Sigmoid colon (tissue), 7 donors: ENCODE data around the gene TRAF3. TPM values are rescaled to one million over a fixed set of nuclear protein-coding genes. Genes with fewer than 3 reads are reported as not detected.

ENCODE experiments used
- DNase-seq: peaks from one replicate; pipeline ENCODE4 v3.0.0-alpha.2; 2019
- H3K27ac ChIP-seq, 4 donors: fragments of 200-600 bp; sonication (generic); one replicate each; pipeline ENCODE4 v1.5.1; 2016 to 2019; ENCODE audit warnings: mild to moderate bottlenecking in 1 of 4
- H3K27me3 ChIP-seq, 3 donors: fragments of 200-600 bp; sonication (generic); one replicate each; pipeline ENCODE4 v1.5.1; 2019; ENCODE audit warnings: mild to moderate bottlenecking in 1 of 3
- H3K36me3 ChIP-seq, 4 donors: fragments of 200-600 bp; sonication (generic); one replicate each; pipeline ENCODE4 v1.5.1; 2016 to 2019
- H3K4me1 ChIP-seq, 4 donors: fragments of 200-600 bp; sonication (generic); one replicate each; pipeline ENCODE4 v1.5.1; 2017 to 2019
- H3K4me3 ChIP-seq, 4 donors: fragments of 200-600 bp; sonication (generic); one replicate each; pipeline ENCODE4 v1.5.1; 2017 to 2019; ENCODE audit warnings: mild to moderate bottlenecking in 2 of 4, moderate library complexity in 1 of 4
- H3K9me3 ChIP-seq, 4 donors: fragments of 200-600 bp in 3 of 4; sonication (generic) in 3 of 4; one replicate each; pipeline versions ENCODE4 v1.5.1 to v1.6.1; 2013 to 2019
- CTCF ChIP-seq, 4 experiments: fragments of 450-650 bp in 3 of 4; fragments of 200-600 bp in 1 of 4; IDR thresholded peaks; one replicate each; pipeline ENCODE4 v1.5.1; 2016 to 2019; ENCODE audit warnings: antibody characterized with exemption in 4 of 4, mild to moderate bottlenecking in 3 of 4, moderate library complexity in 2 of 4
- EP300 ChIP-seq, 4 donors: sonication (generic); formaldehyde crosslinking; IDR thresholded peaks; one replicate each; pipeline ENCODE4 v1.6.1; 2017; ENCODE audit warnings: antibody characterized with exemption in 4 of 4
- POLR2A ChIP-seq, 2 donors: fragments of 450-650 bp; IDR thresholded peaks; one replicate each; pipeline ENCODE4 v1.6.1; 2016; ENCODE audit warnings: antibody characterized with exemption in 2 of 2, mild to moderate bottlenecking in 2 of 2, moderate library complexity in 2 of 2
- POLR2AphosphoS5 ChIP-seq, 4 donors: sonication (generic); formaldehyde crosslinking; IDR thresholded peaks; one replicate each; pipeline ENCODE4 v1.6.1; 2017; ENCODE audit warnings: antibody characterized with exemption in 4 of 4
- WGBS, 2 donors: extraction: QIAGEN DNeasy Blood & Tissue Kit; methylation state at CpG; one replicate each; pipeline ENCODE4 v1.1.7; 2013; 5-methylcytosine and 5-hydroxymethylcytosine counted together
- intact Hi-C: fragments of 100-400 bp; cut with DNase I; formaldehyde crosslinking; loops from one replicate; pipeline ENCODE4 v1.15.1; 2023
- polyA plus RNA-seq, 3 donors: library from polyadenylated mRNA; stranded (reverse); fragments of 200-250 nt; gene quantifications; one replicate each; pipeline ENCODE4 v1.2.3, GENCODE V29; 2013
- total RNA-seq, 4 donors: library from RNA; depleted of rRNA; stranded (reverse); fragments of >200 nt; gene quantifications; one replicate each; pipeline ENCODE4 v1.1.0, GENCODE V29; 2016
- donor health status: healthy with polysubstance abuse.
- donor health status: Bipolar disorder and iron deficiency.
- donor health status: healthy.

The TRAF3 gene
- total and polyA plus RNA-seq, 7 donors, result 9.5 to 18.6 (median 12.3) TPM

GRCh38 chr14:102947321-102948103 is 170.3 kb downstream of the TRAF3 start:
- 79 to 91% methylated on average over 27 of the region's 27 CpGs for WGBS, 2 donors
- TF ChIP-seq EP300 (IDR thresholded peaks at IDR 0.05), result no peak
- TF ChIP-seq CTCF (IDR thresholded peaks at IDR 0.05), result no peak
- TF ChIP-seq POLR2A (IDR thresholded peaks at IDR 0.05), result no peak
- no peak for TF ChIP-seq POLR2AphosphoS5 (IDR thresholded peaks at IDR 0.05)
- Histone ChIP-seq H3K4me3 (no peak overlapping the region), H3K4me1 (peaks cover 0 to 20% (median 12%) of the 10 kb centered on the region in 4 donors), H3K9me3 (no peaks in the 10 kb centered on the region), H3K27ac (no peak overlapping the region), H3K36me3 (peaks cover 52 to 94% (median 68%) of the 10 kb centered on the region in 4 donors), H3K27me3 (no peaks in the 10 kb centered on the region)
- intact Hi-C loops, result no loop called here
- no peak for DNase-seq

- no peaks in the 10 kb centered on the region for H3K9me3 ChIP-seq
- peaks cover 0 to 20% (median 12%) of the 10 kb centered on the region in 4 donors for H3K4me1 ChIP-seq
- intact Hi-C loops, result no loop called here
- no peak for DNase-seq
- H3K4me3 ChIP-seq, result no peak overlapping the region
- no peak for TF ChIP-seq CTCF (IDR thresholded peaks at IDR 0.05)
- TF ChIP-seq POLR2AphosphoS5 (IDR thresholded peaks at IDR 0.05), result no peak
- peaks cover 45 to 94% (median 72%) of the 10 kb centered on the region in 4 donors for H3K36me3 ChIP-seq
- H3K27ac ChIP-seq, result peak overlapping the region in 2 of 4 donors; percentile 44 to 60
- 69 to 81% methylated on average over 9 of the region's 9 CpGs for WGBS, 2 donors
- no peaks in the 10 kb centered on the region for H3K27me3 ChIP-seq
Measured at GRCh38 chr14:102948698-102949061, 171.4 kb downstream of the TRAF3 start.

DNA sequence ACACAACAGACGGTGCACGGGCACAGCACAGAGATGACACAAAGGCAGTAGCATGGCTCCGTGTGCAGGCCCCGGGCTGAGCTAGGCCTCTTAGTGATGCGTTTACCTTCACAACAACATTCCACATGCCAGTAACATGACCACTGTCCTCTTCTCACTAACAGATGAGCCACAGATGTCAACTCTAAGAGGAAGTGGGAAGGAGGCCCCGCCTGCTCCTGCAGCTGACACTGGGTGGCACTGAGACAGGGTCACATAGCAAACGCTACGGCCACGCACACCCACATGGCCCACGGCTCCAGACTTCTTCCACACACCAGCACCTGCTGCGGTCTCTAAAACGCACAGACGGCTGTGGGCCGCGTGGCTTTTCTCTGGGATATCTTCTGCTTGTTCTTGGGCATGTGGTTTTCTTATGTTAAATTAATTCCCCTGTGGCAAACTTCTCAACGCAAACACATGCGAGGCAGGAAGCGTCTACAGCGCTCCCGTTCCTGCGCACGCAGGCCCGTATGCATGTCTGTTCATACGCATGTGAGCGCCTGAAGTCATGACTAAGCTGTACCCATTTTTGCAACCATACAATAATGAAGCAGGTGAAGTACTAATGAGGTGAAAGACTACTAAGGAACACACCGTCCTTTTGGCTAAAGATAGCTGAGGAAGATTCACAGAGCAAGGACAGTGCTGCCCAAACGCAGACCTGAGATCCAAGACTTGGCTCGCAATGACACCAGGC is 172.0 kb downstream of the TRAF3 start:
- peak overlapping the region; percentile 22 to 60 (median 41) for H3K27ac ChIP-seq
- 60 to 85% methylated on average over 28 of the region's 28 CpGs for WGBS, 2 donors
- DNase-seq, result no peak

DNA sequence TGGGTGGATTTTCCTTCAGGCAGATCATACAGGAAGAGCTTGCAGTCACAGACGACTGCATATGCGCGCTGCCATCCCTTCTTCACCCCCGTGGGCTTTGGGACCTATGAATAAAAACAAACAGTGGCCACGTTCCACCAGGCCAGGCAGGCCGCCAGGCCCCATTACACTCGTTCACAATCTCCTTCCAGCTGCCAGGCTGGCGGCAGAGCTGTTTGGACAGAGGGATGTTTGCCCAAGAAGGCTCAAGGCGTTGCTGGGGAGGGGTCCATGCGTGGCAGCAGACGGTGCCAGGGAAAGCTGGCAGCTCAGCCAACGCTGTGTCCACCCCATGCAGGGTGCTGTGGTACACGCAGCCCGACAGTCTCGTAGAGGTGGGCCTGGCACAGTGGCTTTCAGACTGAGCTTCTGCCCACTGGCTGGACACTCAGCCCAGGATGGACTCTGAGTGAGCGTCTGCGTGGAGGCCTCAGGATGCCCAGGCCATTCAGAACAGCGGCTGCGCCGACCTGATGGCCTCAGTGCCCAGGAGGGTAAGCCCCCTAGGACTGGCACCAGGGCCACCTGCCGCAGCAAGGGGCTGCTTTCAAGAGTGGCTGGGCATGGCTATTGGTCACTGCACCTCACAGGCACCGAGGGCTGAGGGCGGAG is 172.7 kb downstream of the TRAF3 start:
- H3K36me3 ChIP-seq, result peaks cover 39 to 94% (median 70%) of the 10 kb centered on the region in 4 donors
- peak overlapping the region; percentile 22 to 60 (median 41) for H3K27ac ChIP-seq
- H3K9me3 ChIP-seq, result no peaks in the 10 kb centered on the region
- H3K4me3 ChIP-seq, result no peak overlapping the region
- intact Hi-C loops, result no loop called here
- TF ChIP-seq EP300 (IDR thresholded peaks at IDR 0.05) (no peak), CTCF (IDR thresholded peaks at IDR 0.05) (no peak), POLR2A (IDR thresholded peaks at IDR 0.05) (no peak), POLR2AphosphoS5 (IDR thresholded peaks at IDR 0.05) (no peak)
- H3K4me1 ChIP-seq, result peaks cover 0 to 20% (median 12%) of the 10 kb centered on the region in 4 donors
- peak; percentile 78 for DNase-seq
- WGBS, 2 donors, result 75 to 80% methylated on average over 23 of the region's 23 CpGs
- no peaks in the 10 kb centered on the region for H3K27me3 ChIP-seq

More for the DNA sequence above, 172.0 kb downstream of the TRAF3 start:
- H3K9me3 ChIP-seq, result no peaks in the 10 kb centered on the region
- TF ChIP-seq EP300 (IDR thresholded peaks at IDR 0.05), result no peak
- TF ChIP-seq POLR2AphosphoS5 (IDR thresholded peaks at IDR 0.05), result peak in 2 of 4 donors; percentile 18 to 34
- no peaks in the 10 kb centered on the region for H3K27me3 ChIP-seq
- no peak overlapping the region for H3K4me3 ChIP-seq
- intact Hi-C loops, result no loop called here
- peaks cover 0 to 20% (median 12%) of the 10 kb centered on the region in 4 donors for H3K4me1 ChIP-seq
- peaks cover 41 to 94% (median 70%) of the 10 kb centered on the region in 4 donors for H3K36me3 ChIP-seq

DNA sequence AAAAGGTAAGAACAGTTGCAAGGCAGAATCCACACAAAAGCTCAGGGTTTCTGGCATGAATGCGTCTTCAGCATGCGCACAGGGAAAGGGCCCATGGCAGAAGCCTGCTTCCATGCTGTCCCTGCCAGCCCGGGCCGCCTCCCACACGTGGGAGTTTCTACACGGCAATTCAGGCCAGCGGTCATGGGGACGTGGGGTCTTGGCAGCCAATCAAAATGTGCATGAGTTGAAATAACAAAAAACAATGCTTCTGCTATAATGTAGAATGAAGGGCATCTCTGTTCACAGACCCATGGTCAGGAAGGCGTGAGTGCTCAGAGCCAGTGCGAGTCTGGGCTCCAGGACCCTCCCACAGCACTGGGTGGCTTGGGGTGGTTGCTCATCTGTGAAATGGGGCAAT is 173.8 kb downstream of the TRAF3 start:
- no peak overlapping the region for H3K4me3 ChIP-seq
- 85 to 90% methylated on average over 10 of the region's 10 CpGs for WGBS, 2 donors
- peaks cover 0 to 20% (median 12%) of the 10 kb centered on the region in 4 donors for H3K4me1 ChIP-seq
- H3K9me3 ChIP-seq, result no peaks in the 10 kb centered on the region
- no peak for TF ChIP-seq POLR2AphosphoS5 (IDR thresholded peaks at IDR 0.05)
- no peak overlapping the region for H3K27ac ChIP-seq
- intact Hi-C loops, result no loop called here
- DNase-seq, result no peak
- peaks cover 28 to 93% (median 62%) of the 10 kb centered on the region in 4 donors for H3K36me3 ChIP-seq
- no peaks in the 10 kb centered on the region for H3K27me3 ChIP-seq
